ENCODE results near the gene MRPL40.

MRPL40 gene

GRCh38 chr22:19448739-19449421 is 16.5 kb downstream of the MRPL40 start:
- CTCF ChIA-PET, result no interaction called here
- no peaks in the 10 kb centered on the region for H3K9me3 ChIP-seq (ENCODE audit: control insufficient read depth, insufficient read depth, low read depth, low read length)
- H3K4me3 ChIP-seq (ENCODE audit: low read depth, low read length), result peak overlapping the region; percentile 79
- H3K27ac ChIP-seq (ENCODE audit: extremely low read depth, low read depth, low read length), result no peak overlapping the region; the same call in 1 of the 2 replicates
- peaks cover 5 to 72% of the 10 kb centered on the region in 2 experiments; a peak in 2 of 3 replicates for H3K36me3 ChIP-seq (ENCODE audit: control insufficient read depth in 2 of 2, insufficient read depth in 1 of 2, low read length in 2 of 2)
- POLR2A ChIA-PET, result interaction anchor here (2.2 kb wide), 1 partner anchor 17 kb away, joined by 13 read pairs; the partner anchor contains the start of genes HIRA and MRPL40
- TF ChIP-seq OVOL3 (tag by site-specific recombination; IDR thresholded peaks at IDR 0.05) (no peak), PRDM10 (tag by site-specific recombination; IDR thresholded peaks at IDR 0.05) (0 out of 2 replicates have a peak, but pooled peaks have one; percentile 36), KLF9 (tag by site-specific recombination; IDR thresholded peaks at IDR 0.05; ENCODE audit: low read depth) (peak; percentile 54; the same call in 1 of the 2 replicates), ZNF623 (tag by site-specific recombination; IDR thresholded peaks at IDR 0.05) (peak; percentile 29; the same call in 1 of the 2 replicates), ZIC2 (tag by site-specific recombination; IDR thresholded peaks at IDR 0.05) (peak; percentile 23; the same call in 1 of the 2 replicates)
- H3K4me1 ChIP-seq (ENCODE audit: control insufficient read depth, insufficient read depth, low read length), result no peaks in the 10 kb centered on the region

- CTCF ChIA-PET, result no interaction called here
- TF ChIP-seq ZNF624 (tag by site-specific recombination; IDR thresholded peaks at IDR 0.05) (no peak), ZSCAN16 (tag by site-specific recombination; IDR thresholded peaks at IDR 0.05) (no peak), KLF9 (tag by site-specific recombination; IDR thresholded peaks at IDR 0.05; ENCODE audit: low read depth) (no peak), ZNF311 (tag by site-specific recombination; IDR thresholded peaks at IDR 0.05; ENCODE audit: borderline replicate concordance) (no peak), ZFP3 (tag by site-specific recombination; IDR thresholded peaks at IDR 0.05; ENCODE audit: low read depth) (no peak), ZNF549 (tag by site-specific recombination; IDR thresholded peaks at IDR 0.05) (no peak), MEIS1 (CRISPR knock-in tag; IDR thresholded peaks at IDR 0.05; ENCODE audit: borderline replicate concordance) (no peak), ZNF629 (tag by site-specific recombination; IDR thresholded peaks at IDR 0.05) (no peak)
- TF ChIP-seq, protein P1, sequence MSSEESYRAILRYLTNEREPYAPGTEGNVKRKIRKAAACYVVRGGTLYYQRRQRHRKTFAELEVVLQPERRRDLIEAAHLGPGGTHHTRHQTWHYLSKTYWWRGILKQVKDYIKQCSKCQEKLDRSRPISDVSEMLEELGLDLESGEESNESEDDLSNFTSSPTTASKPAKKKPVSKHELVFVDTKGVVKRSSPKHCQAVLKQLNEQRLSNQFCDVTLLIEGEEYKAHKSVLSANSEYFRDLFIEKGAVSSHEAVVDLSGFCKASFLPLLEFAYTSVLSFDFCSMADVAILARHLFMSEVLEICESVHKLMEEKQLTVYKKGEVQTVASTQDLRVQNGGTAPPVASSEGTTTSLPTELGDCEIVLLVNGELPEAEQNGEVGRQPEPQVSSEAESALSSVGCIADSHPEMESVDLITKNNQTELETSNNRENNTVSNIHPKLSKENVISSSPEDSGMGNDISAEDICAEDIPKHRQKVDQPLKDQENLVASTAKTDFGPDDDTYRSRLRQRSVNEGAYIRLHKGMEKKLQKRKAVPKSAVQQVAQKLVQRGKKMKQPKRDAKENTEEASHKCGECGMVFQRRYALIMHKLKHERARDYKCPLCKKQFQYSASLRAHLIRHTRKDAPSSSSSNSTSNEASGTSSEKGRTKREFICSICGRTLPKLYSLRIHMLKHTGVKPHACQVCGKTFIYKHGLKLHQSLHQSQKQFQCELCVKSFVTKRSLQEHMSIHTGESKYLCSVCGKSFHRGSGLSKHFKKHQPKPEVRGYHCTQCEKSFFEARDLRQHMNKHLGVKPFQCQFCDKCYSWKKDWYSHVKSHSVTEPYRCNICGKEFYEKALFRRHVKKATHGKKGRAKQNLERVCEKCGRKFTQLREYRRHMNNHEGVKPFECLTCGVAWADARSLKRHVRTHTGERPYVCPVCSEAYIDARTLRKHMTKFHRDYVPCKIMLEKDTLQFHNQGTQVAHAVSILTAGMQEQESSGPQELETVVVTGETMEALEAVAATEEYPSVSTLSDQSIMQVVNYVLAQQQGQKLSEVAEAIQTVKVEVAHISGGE (tag by site-specific recombination; conservative IDR thresholded peaks at IDR 0.05; ENCODE audit: low read depth), result no peak
- POLR2A ChIA-PET, result no interaction called here
- no peak overlapping the region for H3K27ac ChIP-seq (ENCODE audit: extremely low read depth, low read depth, low read length)
- no peaks in the 10 kb centered on the region for H3K4me1 ChIP-seq (ENCODE audit: control insufficient read depth, insufficient read depth, low read length)
- no peak overlapping the region for H3K4me3 ChIP-seq (ENCODE audit: low read depth, low read length)
- no peaks in the 10 kb centered on the region for H3K9me3 ChIP-seq (ENCODE audit: control insufficient read depth, insufficient read depth, low read depth, low read length)
- H3K36me3 ChIP-seq (ENCODE audit: control insufficient read depth in 2 of 2, insufficient read depth in 1 of 2, low read length in 2 of 2), result peaks cover 5 to 72% of the 10 kb centered on the region in 2 experiments; a peak in 2 of 3 replicates
These were observed 17.1 kb downstream of the MRPL40 start for GRCh38 chr22:19449422-19449767.
